BLaER1 (cell line): ENCODE measurements around the gene MRPL16.
"Not testable (repeated sequence)": the region's sequence is repeated elsewhere in the genome, so short reads cannot be mapped to it uniquely, and the experiment has no call there.

Experiments used
- H3K27ac ChIP-seq: shearing (Covaris generic); formaldehyde crosslinking; 2 replicates; pipeline ENCODE4 v1.8.1; 2022
- H3K27me3 ChIP-seq: shearing (Covaris generic); formaldehyde crosslinking; 2 replicates; pipeline ENCODE4 v1.8.1; 2022
- H3K36me3 ChIP-seq: shearing (Covaris generic); formaldehyde crosslinking; 2 replicates; pipeline ENCODE4 v1.8.1; 2022
- H3K4me1 ChIP-seq: shearing (Covaris generic); formaldehyde crosslinking; 2 replicates; pipeline ENCODE4 v1.8.1; 2022
- H3K4me2 ChIP-seq: shearing (Covaris generic); formaldehyde crosslinking; 2 replicates; pipeline ENCODE4 v1.8.1; 2022
- H3K4me3 ChIP-seq: shearing (Covaris generic); formaldehyde crosslinking; 2 replicates; pipeline ENCODE4 v1.8.1; 2022
- H3K9ac ChIP-seq: shearing (Covaris generic); formaldehyde crosslinking; 2 replicates; pipeline ENCODE4 v1.8.1; 2022
- H3K9me3 ChIP-seq: shearing (Covaris generic); formaldehyde crosslinking; 2 replicates; pipeline ENCODE4 v1.8.1; 2022
- H4K20me1 ChIP-seq: shearing (Covaris generic); formaldehyde crosslinking; 2 replicates; pipeline ENCODE4 v1.8.1; 2022
- Cebpa-rat ChIP-seq: shearing (Covaris generic); IDR thresholded peaks from 2 replicates; pipeline ENCODE4 v1.8.1; 2022

The MRPL16 gene

DNA sequence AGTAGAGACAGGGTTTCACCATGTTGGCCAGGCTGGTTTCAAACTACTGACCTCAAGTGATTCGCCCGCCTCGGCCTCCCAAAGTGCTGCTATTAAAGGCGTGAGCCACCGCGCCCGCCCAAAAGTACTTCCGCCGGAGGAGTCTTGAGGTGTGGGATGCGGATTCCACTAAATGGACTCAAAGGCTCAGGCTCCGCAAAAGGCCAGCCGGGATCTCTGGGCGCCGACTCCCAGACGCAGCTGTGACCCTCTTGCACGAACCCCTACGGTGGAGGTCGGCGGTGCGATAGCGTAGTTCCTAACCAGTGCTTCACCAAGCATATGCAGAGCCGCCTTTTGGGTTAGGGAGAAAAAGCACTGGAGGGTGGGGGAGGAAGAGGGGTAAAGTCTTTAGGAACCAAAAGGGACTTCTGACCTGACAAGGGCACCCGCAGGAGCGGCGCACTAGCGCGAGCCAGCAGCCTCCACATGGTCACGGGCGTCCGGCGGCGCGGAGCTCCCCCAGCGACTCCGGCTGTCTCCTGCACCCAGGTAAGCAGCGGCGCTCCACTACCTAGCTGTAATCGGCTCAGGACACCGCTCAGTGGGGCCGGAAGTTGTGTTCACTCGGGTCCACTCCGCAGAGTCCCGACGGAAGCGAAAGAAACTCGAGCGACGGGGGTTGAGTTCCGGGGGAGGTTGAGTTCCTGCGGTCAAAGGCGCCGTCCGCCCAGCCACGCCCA lies at the start of gene MRPL16:
Gene MRPL16, minus strand, starts transcription at position 590 of the 722 bp plus-strand sequence. Its CDS starts 120 bp downstream, at position 470.
- no peaks in the 10 kb centered on the region for H3K9me3 ChIP-seq
- H3K4me1 ChIP-seq = peaks cover 21% of the 10 kb centered on the region
- peak within 1 kb of the TSS; percentile 89 for H3K4me3 ChIP-seq
- H3K27ac ChIP-seq = peak within 1 kb of the TSS; percentile 86
- no peaks in the 10 kb centered on the region for H3K27me3 ChIP-seq
- H3K4me2 ChIP-seq = peak within 1 kb of the TSS; percentile 87
- peak within 1 kb of the TSS; percentile 89 for H3K9ac ChIP-seq
- TF ChIP-seq Cebpa-rat = no peak
- peaks cover 32% of the 10 kb centered on the region for H3K36me3 ChIP-seq
- no peaks in the 10 kb centered on the region; the same call in 1 of the 2 replicates for H4K20me1 ChIP-seq

DNA sequence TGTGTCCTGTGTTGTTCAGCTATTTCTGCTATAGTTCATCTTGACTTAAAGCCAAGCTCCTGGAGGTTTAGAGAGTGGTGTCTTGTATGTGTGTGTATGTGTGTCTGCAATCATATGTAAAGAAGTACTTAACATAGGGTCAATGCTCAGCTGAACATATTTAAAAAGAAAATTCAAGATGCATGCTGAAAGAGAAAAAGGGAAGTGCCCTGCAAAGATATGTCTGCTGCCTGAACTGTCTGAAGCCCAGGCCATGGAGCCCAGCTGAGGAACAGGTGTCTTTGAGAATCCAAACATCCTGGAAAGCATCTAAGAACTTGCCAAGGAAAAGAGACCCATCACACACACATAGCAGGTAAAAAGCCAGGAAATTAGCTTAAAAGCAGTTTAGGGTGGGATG lies 49.1 kb upstream of the MRPL16 start:
- no peak for TF ChIP-seq Cebpa-rat
- Histone ChIP-seq H3K9me3 (no peaks in the 10 kb centered on the region), H3K9ac (no peak overlapping the region), H3K36me3 (no peaks in the 10 kb centered on the region), H3K27ac (no peak overlapping the region), H4K20me1 (no peaks in the 10 kb centered on the region), H3K27me3 (no peaks in the 10 kb centered on the region), H3K4me3 (no peak overlapping the region), H3K4me2 (no peak overlapping the region), H3K4me1 (no peaks in the 10 kb centered on the region)

- H3K9me3 ChIP-seq = no peaks in the 10 kb centered on the region
- H3K36me3 ChIP-seq = no peaks in the 10 kb centered on the region
- no peaks in the 10 kb centered on the region for H3K4me1 ChIP-seq
- no peak overlapping the region for H3K9ac ChIP-seq
- TF ChIP-seq Cebpa-rat = no peak
- no peak overlapping the region for H3K4me2 ChIP-seq
- H3K27me3 ChIP-seq = no peaks in the 10 kb centered on the region
- H3K27ac ChIP-seq = no peak overlapping the region
- no peak overlapping the region for H3K4me3 ChIP-seq
- H4K20me1 ChIP-seq = no peaks in the 10 kb centered on the region
These were observed 47.2 kb upstream of the MRPL16 start for GRCh38 chr11:59857439-59858434.

- Histone ChIP-seq H3K4me3 (no peak overlapping the region), H4K20me1 (no peaks in the 10 kb centered on the region), H3K27me3 (no peaks in the 10 kb centered on the region), H3K36me3 (no peaks in the 10 kb centered on the region), H3K27ac (no peak overlapping the region), H3K4me2 (no peak overlapping the region), H3K9me3 (no peaks in the 10 kb centered on the region), H3K9ac (no peak overlapping the region), H3K4me1 (no peaks in the 10 kb centered on the region)
- TF ChIP-seq Cebpa-rat = no peak
These were observed 44.3 kb upstream of the MRPL16 start for GRCh38 chr11:59854871-59855270.

- H3K4me3 ChIP-seq, H3K9ac ChIP-seq, H3K27ac ChIP-seq, H3K4me2 ChIP-seq, H3K9me3 ChIP-seq, H3K27me3 ChIP-seq, H4K20me1 ChIP-seq, H3K4me1 ChIP-seq, H3K36me3 ChIP-seq: not testable (repeated sequence)
These were observed 40.8 kb upstream of the MRPL16 start for GRCh38 chr11:59851416-59851815.

- H3K9me3 ChIP-seq, H4K20me1 ChIP-seq, H3K27ac ChIP-seq, H3K9ac ChIP-seq, H3K4me3 ChIP-seq, H3K4me1 ChIP-seq, H3K36me3 ChIP-seq, H3K4me2 ChIP-seq, H3K27me3 ChIP-seq: not testable (repeated sequence)
These were observed 39.0 kb upstream of the MRPL16 start for GRCh38 chr11:59849551-59849950.

DNA sequence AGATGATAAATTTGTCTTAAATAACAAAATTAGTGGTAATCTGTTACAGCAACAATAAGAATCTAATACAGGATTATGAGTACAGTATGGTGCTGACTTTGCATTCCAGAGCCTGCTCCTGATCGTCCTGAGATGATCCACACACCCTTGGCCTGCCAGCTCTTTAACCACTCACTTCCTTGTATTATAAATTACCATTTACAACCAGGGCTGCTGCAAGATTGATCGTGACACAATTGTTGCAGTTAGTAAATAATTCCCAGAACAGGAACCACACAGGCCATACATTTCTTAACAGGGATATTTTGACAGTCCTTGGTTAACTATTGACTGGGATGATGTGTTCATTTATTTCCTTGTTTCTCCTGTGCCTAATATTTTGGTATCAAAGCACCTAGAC lies 38.6 kb upstream of the MRPL16 start:
- H3K36me3 ChIP-seq = no peaks in the 10 kb centered on the region
- H4K20me1 ChIP-seq = no peaks in the 10 kb centered on the region
- no peak overlapping the region for H3K4me3 ChIP-seq
- H3K27me3 ChIP-seq = no peaks in the 10 kb centered on the region
- H3K4me2 ChIP-seq = no peak overlapping the region
- H3K9ac ChIP-seq = no peak overlapping the region
- no peak overlapping the region for H3K27ac ChIP-seq
- H3K4me1 ChIP-seq = no peaks in the 10 kb centered on the region
- no peaks in the 10 kb centered on the region for H3K9me3 ChIP-seq
- TF ChIP-seq Cebpa-rat = no peak

DNA sequence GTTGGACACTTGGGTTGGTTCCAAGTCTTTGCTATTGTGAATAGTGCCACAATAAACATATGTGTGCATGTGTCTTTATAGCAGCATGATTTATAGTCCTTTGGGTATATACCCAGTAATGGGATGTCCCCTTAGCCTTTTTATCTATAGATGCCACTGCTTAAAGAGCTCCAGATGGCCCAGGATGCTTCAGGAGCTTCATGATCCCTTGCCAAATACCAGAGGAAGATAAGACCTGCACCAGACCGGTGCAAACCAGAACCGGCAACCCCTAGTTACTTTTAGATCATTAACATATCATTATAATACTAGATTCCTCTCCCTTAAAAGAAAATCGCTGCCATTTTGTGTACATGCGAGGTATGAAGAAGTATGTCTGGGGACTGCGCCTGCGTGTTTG lies 37.9 kb upstream of the MRPL16 start:
- H4K20me1 ChIP-seq, H3K9me3 ChIP-seq, H3K36me3 ChIP-seq, H3K4me3 ChIP-seq, H3K9ac ChIP-seq, H3K27me3 ChIP-seq, H3K4me1 ChIP-seq, H3K27ac ChIP-seq, H3K4me2 ChIP-seq: not testable (repeated sequence)

DNA sequence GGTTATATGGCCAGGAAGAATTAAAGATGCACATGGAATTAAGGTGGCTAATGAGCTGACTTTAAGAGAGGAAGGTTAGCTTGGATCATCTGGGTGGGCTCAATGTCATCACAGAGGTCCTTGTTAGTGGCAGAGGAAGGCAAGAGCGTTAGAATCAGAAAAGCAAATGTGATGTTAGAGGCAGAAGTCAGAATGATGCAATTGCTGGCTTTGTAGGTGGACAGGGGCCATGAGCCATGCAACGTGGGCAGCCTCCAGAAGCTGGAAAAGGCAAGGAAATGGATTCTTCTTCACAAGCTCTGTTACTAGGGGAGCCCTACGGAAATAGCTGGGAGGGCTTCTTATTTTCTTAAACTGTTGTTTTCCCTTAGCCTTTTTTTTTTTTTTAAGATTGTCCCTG lies 37.0 kb upstream of the MRPL16 start:
- Histone ChIP-seq H3K27ac (no peak overlapping the region), H3K4me1 (no peaks in the 10 kb centered on the region), H3K9me3 (no peaks in the 10 kb centered on the region), H3K27me3 (no peaks in the 10 kb centered on the region), H3K4me2 (no peak overlapping the region), H4K20me1 (no peaks in the 10 kb centered on the region), H3K4me3 (no peak overlapping the region), H3K9ac (no peak overlapping the region), H3K36me3 (no peaks in the 10 kb centered on the region)
- no peak for TF ChIP-seq Cebpa-rat

- Histone ChIP-seq H4K20me1 (no peaks in the 10 kb centered on the region), H3K4me2 (no peak overlapping the region), H3K4me3 (no peak overlapping the region), H3K9ac (no peak overlapping the region), H3K4me1 (no peaks in the 10 kb centered on the region), H3K27ac (no peak overlapping the region), H3K36me3 (no peaks in the 10 kb centered on the region), H3K9me3 (no peaks in the 10 kb centered on the region), H3K27me3 (no peaks in the 10 kb centered on the region)
- no peak for TF ChIP-seq Cebpa-rat
These were observed 36.0 kb upstream of the MRPL16 start for GRCh38 chr11:59846556-59846955.
